ENCODE results near the gene SPATA46. TPM values are rescaled to one million over a fixed set of nuclear protein-coding genes. Genes with fewer than 3 reads are reported as not detected.

Gene SPATA46
- total and polyA plus RNA-seq, 2 experiments from 2014 or later: not detected

- no peak for ATAC-seq
- Histone ChIP-seq H3K9me2 (ENCODE audit: insufficient read depth) (0 out of 2 replicates have a peak, but pooled peaks cover 10% of the 10 kb centered on the region), H3K4me2 (no peak overlapping the region), H2AFZ (no peak overlapping the region), H3K27ac (ENCODE audit: low read depth) (no peak overlapping the region), H3F3A (replicated peaks; ENCODE audit: low read depth) (no peaks in the 10 kb centered on the region), H3K27me3 (ENCODE audit: insufficient read depth) (no peaks in the 10 kb centered on the region), H3K4me3 (no peak overlapping the region), H3K4me1 (ENCODE audit: insufficient read depth) (no peaks in the 10 kb centered on the region), H3K36me3 (ENCODE audit: insufficient read depth) (no peaks in the 10 kb centered on the region), H4K20me1 (replicated peaks; ENCODE audit: insufficient read depth) (no peaks in the 10 kb centered on the region), H3K79me2 (replicated peaks; ENCODE audit: insufficient read depth) (no peaks in the 10 kb centered on the region)
- DNase-seq (ENCODE audit: low spot score): no peak
- TF ChIP-seq JUNB (IDR thresholded peaks at IDR 0.05; ENCODE audit: unreplicated experiment) (no peak), CREB1 (CRISPR knock-in tag; IDR thresholded peaks at IDR 0.05; ENCODE audit: low read depth) (no peak), EZH2phosphoT487 (IDR thresholded peaks at IDR 0.05; ENCODE audit: unreplicated experiment) (no peak), ZNF462 (CRISPR knock-in tag; IDR thresholded peaks at IDR 0.05) (no peak), ZNF114 (CRISPR knock-in tag; IDR thresholded peaks at IDR 0.05) (no peak), POLR2AphosphoS5 (IDR thresholded peaks at IDR 0.05; ENCODE audit: low read depth) (no peak)
- Mint-ChIP-seq H3K4me1 (peaks cover 2% of the 10 kb centered on the region; the same call in 2 of the 3 replicates), H3K27me3 (ENCODE audit: insufficient read depth, low read depth, poor library complexity) (no peaks in the 10 kb centered on the region), H3K4me3 (no peak overlapping the region), H3K36me3 (ENCODE audit: low read depth) (peaks cover 10% of the 10 kb centered on the region; the same call in 2 of the 3 replicates), H3K9me3 (no peaks in the 10 kb centered on the region), H3K27ac (no peak overlapping the region)
Observed at GRCh38 chr1:162342452-162342983, 34.1 kb downstream of the SPATA46 start.
